Calu3 (cell line): Measurements from ENCODE around the gene RUNX2. TPM values are rescaled to one million over a fixed set of nuclear protein-coding genes. Genes with fewer than 3 reads are reported as not detected.

Experiments used
- BruUV-seq: library from RNA; stranded (reverse); fragments of 400-500 nt; replicated peaks from 2 replicates; lab custom pipeline; 2021; lab: Mats Ljungman, UMichigan
- CTCF ChIA-PET: fragments of 300-600 bp; sonication (Branson Sonifier 250); formaldehyde crosslinking; loops from one replicate; lab custom pipeline; 2022; ENCODE audit warnings: antibody characterized with exemption; lab: Charles Lee
- DNase-seq: peaks from one replicate; pipeline ENCODE4 v3.0.0; 2022
- H3K27ac Mint-ChIP-seq: one replicate; pipeline ENCODE4 v1.8.0; 2022; ENCODE audit warnings: mixed read lengths; ENCODE audit not compliant: unreplicated experiment
- H3K27me3 Mint-ChIP-seq: one replicate; pipeline ENCODE4 v1.8.0; 2022; ENCODE audit warnings: mixed read lengths; ENCODE audit not compliant: unreplicated experiment
- H3K36me3 Mint-ChIP-seq: one replicate; pipeline ENCODE4 v1.8.0; 2022; ENCODE audit warnings: mild to moderate bottlenecking, moderate library complexity, mixed read lengths; ENCODE audit not compliant: insufficient read depth, unreplicated experiment
- H3K4me1 Mint-ChIP-seq: one replicate; pipeline ENCODE4 v1.8.0; 2022; ENCODE audit warnings: mild to moderate bottlenecking, low read depth, mixed read lengths; ENCODE audit not compliant: unreplicated experiment
- H3K4me3 Mint-ChIP-seq: one replicate; pipeline ENCODE4 v1.8.0; 2022; ENCODE audit warnings: mild to moderate bottlenecking, low read depth, moderate library complexity, mixed read lengths; ENCODE audit not compliant: unreplicated experiment
- H3K9me3 Mint-ChIP-seq: one replicate; pipeline ENCODE4 v1.8.0; 2022; ENCODE audit warnings: low read depth, mixed read lengths; ENCODE audit not compliant: unreplicated experiment
- intact Hi-C: fragments of 100-400 bp; cut with micrococcal nuclease; formaldehyde crosslinking; loops from one replicate; pipeline ENCODE4 v1.10.0; 2022; ENCODE audit not compliant: unreplicated experiment
- total RNA-seq: library from RNA; stranded (reverse); gene quantifications from 2 replicates; pipeline ENCODE4 v1.2.3, GENCODE V29; 2022
- TF ChIP-seq, protein P1 (sequence below): fragments of 200-600 bp; IDR thresholded peaks from one replicate; pipeline ENCODE4 v1.8.0; 2022; ENCODE audit warnings: antibody characterized with exemption; ENCODE audit not compliant: unreplicated experiment

Gene RUNX2
- total RNA-seq, 1 experiment from 2014 or later, result 0.54 TPM

- CTCF ChIA-PET, result interaction anchor here (1.6 kb wide), 1 partner anchor 183 kb away, joined by 3 read pairs; no protein-coding TSS in a partner anchor
- Mint-ChIP-seq H3K4me3 (no peak overlapping the region), H3K27me3 (no peaks in the 10 kb centered on the region), H3K4me1 (peaks cover 8% of the 10 kb centered on the region), H3K36me3 (no peaks in the 10 kb centered on the region), H3K9me3 (no peaks in the 10 kb centered on the region), H3K27ac (no peak overlapping the region)
- DNase-seq, result no peak
- intact Hi-C loops, result no loop called here
- BruUV-seq, result no TSS peak
- TF ChIP-seq, protein P1, sequence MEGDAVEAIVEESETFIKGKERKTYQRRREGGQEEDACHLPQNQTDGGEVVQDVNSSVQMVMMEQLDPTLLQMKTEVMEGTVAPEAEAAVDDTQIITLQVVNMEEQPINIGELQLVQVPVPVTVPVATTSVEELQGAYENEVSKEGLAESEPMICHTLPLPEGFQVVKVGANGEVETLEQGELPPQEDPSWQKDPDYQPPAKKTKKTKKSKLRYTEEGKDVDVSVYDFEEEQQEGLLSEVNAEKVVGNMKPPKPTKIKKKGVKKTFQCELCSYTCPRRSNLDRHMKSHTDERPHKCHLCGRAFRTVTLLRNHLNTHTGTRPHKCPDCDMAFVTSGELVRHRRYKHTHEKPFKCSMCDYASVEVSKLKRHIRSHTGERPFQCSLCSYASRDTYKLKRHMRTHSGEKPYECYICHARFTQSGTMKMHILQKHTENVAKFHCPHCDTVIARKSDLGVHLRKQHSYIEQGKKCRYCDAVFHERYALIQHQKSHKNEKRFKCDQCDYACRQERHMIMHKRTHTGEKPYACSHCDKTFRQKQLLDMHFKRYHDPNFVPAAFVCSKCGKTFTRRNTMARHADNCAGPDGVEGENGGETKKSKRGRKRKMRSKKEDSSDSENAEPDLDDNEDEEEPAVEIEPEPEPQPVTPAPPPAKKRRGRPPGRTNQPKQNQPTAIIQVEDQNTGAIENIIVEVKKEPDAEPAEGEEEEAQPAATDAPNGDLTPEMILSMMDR, result no peak
These were observed 379.0 kb downstream of the RUNX2 start for GRCh38 chr6:45707176-45707575.

- Mint-ChIP-seq H3K27me3 (no peaks in the 10 kb centered on the region), H3K36me3 (no peaks in the 10 kb centered on the region), H3K4me1 (peaks cover 18% of the 10 kb centered on the region), H3K4me3 (no peak overlapping the region), H3K9me3 (no peaks in the 10 kb centered on the region), H3K27ac (no peak overlapping the region)
- TF ChIP-seq, protein P1, result no peak
- no peak for DNase-seq
- intact Hi-C loops, result loop anchor here (5.0 kb wide), 2 partner anchors 98 to 1052 kb away; no protein-coding TSS in a partner anchor
- CTCF ChIA-PET, result no interaction called here
- BruUV-seq, result no TSS peak
These were observed 381.7 kb downstream of the RUNX2 start for GRCh38 chr6:45709781-45710220.

GRCh38 chr6:45710304-45710821 lies 382.2 kb downstream of the RUNX2 start:
- peaks cover 23% of the 10 kb centered on the region for H3K4me1 Mint-ChIP-seq
- intact Hi-C loops, result loop anchor here (5.0 kb wide), 2 partner anchors 98 to 1053 kb away; no protein-coding TSS in a partner anchor
- no TSS peak for BruUV-seq

DNA sequence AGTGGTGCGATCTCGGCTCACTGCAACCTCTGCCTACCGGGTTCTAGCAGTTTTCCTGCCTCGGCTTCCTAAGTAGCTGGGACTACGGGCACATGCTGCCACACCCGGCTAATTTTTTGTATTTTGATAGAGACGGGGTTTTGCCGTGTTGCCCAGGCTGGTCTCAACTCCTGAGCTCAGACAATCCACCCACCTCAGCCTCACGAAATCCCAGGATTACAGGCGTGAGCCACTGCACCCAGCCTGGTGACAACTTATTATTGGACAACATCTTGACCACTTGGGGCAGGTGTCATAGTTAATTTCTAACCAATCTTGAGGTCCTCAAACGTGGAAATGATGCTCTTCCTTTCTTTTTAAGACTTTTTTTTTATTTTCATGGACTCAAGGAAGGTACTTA lies 383.9 kb downstream of the RUNX2 start:
- DNase-seq, result no peak
- H3K4me1 Mint-ChIP-seq, result peaks cover 23% of the 10 kb centered on the region
- CTCF ChIA-PET, result no interaction called here
- H3K9me3 Mint-ChIP-seq, result no peaks in the 10 kb centered on the region
- BruUV-seq, result no TSS peak
- no peaks in the 10 kb centered on the region for H3K36me3 Mint-ChIP-seq
- no peak overlapping the region for H3K27ac Mint-ChIP-seq
- intact Hi-C loops, result loop anchor here (5.0 kb wide), 2 partner anchors 100 to 1055 kb away; no protein-coding TSS in a partner anchor
- TF ChIP-seq, protein P1, result no peak
- no peaks in the 10 kb centered on the region for H3K27me3 Mint-ChIP-seq
- H3K4me3 Mint-ChIP-seq, result no peak overlapping the region

More at GRCh38 chr6:45710304-45710821, 382.2 kb downstream of the RUNX2 start:
- H3K27me3 Mint-ChIP-seq, result no peaks in the 10 kb centered on the region
- TF ChIP-seq, protein P1, result no peak
- H3K36me3 Mint-ChIP-seq, result no peaks in the 10 kb centered on the region
- no peak overlapping the region for H3K27ac Mint-ChIP-seq
- DNase-seq, result peak; percentile 17
- no peaks in the 10 kb centered on the region for H3K9me3 Mint-ChIP-seq
- CTCF ChIA-PET, result interaction anchor here (0.5 kb wide), 1 partner anchor 86 kb away, joined by 4 read pairs; no protein-coding TSS in a partner anchor
- no peak overlapping the region for H3K4me3 Mint-ChIP-seq
